ENCODE results near the gene ANKRD23. TPM values are rescaled to one million over a fixed set of nuclear protein-coding genes. Genes with fewer than 3 reads are reported as not detected.

The ANKRD23 gene
- total RNA-seq, 1 donor from 2014 or later: 6.9 TPM

DNA sequence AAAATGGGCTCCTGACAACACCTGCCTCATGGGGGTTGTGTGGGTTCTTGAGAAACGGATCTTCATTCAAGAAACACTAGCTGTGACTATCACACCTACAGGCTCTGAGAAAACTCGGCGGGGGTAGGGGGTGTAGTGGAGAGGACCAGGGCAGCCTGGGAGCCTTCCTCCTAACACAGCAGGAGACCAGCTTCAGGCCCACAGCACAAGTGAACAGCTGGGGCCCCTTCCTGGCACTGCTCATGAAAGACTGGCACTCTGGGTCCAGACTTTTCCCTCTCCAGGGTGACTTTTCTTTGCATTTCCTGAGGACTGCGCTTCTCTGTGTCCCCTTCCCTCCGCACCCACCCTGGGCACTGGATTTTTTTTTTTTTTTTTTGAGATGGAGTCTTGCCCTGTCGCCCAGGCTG, 33.2 kb upstream of the ANKRD23 start:
- DNase-seq (ENCODE audit: low spot score): no peak

DNA sequence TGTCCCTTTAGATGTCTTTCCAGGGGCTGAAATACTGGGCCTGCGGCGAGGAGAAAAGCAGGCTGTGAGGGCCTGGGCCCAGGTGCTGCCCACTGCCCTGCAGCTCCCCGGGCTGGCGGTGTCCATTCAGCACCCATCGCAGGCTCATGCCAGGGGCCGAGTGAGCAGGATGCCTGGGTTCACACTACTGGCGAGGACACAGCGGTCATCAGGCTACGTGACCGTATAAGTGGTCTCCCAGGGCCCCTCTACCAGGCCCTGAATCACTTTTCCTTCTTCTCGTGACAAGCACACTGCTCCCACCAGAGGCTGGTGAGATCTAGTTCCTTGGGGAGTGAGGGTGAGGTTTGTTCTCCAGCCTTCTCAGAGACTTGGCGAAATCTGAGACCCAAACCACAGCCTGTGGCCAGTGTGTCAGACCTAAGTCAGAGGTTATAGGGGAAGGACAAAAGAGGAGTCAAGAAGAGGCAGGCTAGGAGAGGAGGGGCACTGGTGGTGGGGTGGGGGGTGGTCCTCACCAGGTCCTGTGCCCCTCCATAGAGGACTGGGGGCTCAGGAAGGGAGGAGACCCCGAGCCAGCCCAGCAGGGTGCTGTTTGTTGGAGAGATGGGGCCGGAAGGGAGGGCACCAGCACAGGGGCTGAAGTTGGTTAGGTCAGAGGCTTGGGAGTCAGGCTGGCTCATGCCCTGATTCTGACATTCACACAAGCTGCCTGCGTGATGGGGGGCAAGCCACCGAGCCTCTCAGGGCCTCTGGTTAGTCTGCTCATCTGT, 32.6 kb upstream of the ANKRD23 start:
- DNase-seq (ENCODE audit: low spot score): no peak

DNA sequence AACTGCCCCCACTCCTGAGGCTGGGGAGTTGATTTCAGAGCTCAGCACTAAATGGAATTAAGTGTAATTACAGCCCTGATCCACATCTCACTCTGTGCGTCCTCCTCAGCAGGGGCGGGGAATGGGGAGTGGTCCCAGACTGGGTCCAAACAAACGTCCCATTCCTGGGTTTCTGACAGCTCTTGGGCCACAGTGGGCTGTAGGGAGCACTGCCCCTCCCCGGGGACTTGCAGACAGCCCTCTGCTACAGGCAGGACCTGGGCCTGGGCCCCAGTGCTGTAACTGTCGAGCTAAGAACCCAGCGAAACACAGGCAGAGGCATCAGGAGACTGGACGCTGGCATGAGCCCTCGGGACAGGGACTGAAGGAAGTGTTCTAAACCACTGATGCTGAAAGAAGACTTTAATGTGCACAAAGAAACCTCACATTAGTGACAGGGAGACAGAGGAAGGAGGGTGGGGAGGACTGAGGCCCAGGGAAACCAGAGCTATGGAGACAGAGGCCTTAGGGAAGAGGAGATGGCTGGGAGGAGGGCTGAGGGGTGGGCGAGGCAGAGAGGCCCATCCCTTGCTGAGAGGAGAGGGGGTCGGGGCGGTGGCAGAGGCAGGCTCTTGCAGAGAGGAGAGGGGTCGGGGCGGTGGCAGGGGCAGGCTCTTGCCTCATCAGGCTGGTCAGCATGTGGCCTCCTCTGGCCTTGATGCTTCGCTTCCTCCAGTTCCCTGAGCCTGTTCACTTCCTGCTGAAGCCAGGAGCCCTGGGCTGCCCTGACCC, 31.9 kb upstream of the ANKRD23 start:
- no peak for DNase-seq (ENCODE audit: low spot score)

DNA sequence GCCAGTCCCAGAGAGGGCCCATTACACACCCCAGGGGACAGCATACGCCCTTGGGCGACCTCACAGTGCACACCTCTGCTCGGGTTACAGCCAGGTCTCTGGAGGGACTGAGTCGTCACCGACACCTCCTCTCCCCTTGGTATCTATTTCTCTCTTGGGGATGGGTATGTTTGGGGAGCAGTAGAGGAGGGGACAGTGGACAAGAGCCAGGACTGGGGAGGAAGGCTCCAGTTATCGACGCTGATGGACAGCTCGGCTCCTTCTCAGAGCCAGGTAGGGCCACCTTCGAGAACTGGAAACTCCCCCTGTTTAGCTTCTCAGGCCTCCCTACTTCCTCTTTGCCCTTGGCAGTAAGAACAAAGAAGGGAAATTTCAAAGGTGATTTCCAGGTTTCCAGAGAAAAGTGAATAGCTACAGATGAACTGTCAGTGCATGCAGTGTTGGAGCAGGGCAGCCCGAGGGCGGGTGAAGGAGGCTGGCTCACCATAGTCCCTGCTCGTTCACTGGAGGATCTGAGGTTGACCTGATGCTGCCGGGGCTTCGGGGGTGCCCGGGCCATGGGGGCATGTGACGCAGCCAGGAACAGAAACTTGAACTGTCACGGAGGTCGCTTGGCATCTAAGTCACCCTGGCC, 30.5 kb upstream of the ANKRD23 start:
- no peak for DNase-seq (ENCODE audit: low spot score)

DNA sequence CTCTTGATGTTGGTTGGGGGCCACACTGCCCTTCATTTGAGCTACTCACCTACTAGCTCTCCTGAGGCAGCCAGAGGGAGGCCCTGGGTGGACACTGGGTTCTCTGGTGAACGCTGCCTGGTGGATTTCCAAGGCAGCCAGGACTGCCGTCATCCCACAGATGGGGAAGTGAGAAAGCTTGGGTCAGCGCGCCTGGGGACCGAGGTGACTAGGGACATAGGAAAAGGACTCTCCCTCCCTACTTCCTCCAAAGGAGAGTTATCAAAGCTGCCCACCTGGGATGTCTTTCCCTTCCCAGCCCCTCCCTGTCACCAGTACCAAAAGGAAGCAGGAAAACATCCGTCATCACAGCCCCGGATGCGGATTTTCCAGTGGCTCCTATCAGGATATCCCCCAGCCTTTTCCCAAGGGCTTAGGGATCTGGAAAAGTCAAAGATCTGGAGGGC, 29.9 kb upstream of the ANKRD23 start:
- DNase-seq (ENCODE audit: low spot score): no peak

DNA sequence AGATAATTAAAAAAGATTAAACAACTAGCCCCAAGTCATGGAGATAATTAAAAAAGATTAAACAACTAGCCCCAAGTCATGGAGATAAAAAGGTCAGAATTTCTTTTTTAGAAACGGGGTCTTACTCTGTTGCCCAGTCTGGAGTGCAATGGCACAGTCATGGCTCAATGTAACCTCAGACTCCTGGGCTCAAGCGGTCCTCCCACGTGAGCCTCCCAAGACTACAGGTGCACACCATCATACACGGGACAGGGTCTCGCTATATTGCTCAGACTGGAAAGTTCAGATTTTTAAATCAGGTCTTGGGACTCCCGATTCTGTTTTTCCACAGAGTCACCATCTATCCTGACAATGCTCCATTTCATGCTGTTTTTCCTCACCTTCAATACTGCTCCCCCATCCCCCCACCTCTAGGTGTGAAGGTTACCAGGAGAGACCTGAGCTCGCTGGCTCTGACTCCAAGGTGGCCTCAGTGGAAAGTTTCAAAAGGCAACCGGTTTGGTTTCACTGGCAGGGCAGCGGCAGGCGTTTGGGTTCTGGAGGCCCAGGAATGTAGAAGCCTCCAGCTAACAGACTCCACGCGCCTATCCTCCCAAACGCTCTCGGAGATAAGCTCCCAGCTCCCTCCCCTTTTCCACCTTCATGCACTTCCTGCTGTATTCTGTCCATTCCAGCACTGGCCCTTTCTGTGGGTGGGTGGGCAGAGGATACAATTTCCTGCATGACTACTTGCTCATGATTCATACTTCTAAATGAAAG, 28.9 kb upstream of the ANKRD23 start:
- DNase-seq (ENCODE audit: low spot score): no peak

DNA sequence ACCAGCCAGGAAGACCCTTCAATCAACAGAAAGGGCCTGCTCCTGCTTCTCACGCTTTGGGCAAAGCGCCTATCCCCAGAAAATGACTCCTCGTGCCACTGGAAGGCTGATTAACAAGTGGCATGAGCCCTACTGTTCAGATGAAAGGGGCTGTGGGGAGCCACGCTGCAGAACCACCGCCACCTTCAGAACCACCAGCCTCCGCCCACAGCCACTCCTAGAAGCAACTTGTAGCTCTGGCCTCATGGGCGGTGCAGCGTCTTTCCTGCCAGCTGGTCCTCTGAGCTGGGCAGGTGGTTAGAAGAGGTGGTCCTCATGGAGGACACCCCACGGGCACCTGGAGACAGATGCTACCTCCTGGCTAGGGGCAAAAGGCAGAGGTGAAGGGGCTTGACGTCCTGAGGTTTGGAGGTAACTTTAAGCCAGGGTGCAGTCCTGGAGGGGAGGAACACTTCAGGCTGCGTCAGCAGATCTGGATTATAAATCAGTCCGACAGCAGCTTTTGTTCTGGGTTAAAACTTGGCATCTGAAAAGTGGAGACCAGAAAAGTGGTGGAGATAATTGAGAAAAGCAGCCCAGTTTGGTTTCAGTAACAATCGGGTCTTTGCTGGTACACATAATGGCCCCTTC, 26.9 kb upstream of the ANKRD23 start:
- no peak for DNase-seq (ENCODE audit: low spot score)

DNA sequence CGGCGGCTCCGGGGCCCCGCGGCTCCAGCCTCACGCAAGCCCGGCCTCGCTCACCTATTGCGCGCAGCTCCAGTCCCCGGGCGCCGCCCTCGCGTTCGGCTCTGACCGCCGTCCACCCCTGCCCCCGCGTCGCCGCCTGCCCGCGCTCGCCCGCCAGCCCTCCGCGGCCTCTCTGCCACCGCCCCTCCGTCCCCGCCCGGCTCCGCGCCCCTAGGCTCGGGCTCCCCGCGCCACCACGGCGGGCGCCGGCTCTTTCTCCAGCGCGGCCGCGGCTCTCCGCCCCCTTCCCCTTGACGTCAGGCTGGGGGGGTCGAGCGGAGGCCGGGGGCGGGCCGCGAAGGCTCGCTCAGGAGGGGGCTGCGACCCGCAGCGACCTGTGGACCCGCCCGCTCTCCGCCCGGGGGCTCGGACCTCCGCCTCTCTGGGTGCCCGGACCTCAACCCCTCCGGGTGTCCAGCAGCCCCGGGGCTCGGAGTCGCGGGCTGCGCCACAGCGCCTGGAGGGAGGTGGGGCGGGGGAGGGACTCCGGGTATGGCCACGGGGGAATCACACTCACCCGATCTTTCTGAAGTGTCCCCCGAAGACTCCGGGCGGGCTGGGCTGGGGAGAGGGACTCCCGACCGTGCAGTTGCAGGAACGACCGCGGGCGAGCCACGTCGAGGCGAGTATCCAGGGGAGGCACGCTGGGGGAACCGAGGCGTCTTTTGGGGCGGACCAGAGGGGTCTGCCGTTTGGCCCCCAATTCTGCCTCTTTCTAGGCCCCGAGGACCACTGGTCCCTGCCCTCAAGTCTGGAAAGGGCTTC, 26.2 kb upstream of the ANKRD23 start, which contains the start of gene SEMA4C:
TSS of gene SEMA4C (minus strand) at position 259 of the 804 bp plus-strand sequence. CDS start 2,194 bp downstream, outside the sequence.
- peak; percentile 43 for DNase-seq (ENCODE audit: low spot score)

DNA sequence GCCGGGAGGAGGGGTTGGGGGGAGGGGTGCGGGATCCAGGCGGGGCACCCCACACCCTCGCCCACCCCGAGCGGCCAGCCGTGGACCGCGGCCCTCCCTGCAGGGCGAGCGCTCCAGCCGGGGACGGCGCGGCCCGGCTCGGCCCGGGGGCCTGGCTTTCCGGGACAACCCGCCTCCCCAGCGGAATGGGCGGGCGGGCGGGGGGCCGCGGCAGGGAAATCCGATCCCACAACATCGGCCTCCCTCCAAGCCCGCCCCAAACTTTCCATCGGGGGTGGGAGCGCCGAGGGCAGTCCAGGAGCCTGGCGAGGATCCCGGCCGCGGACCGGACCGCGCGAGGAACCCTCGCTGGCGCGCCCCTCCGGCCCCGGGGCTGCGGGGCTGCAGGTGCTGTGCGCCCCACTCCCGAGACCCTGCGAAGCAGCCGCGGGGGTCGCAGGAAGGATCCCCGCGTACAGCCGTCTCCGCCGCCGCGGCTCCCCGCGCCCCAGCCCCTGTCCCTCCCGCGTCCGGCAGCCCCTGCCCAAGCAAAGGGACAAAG, 25.5 kb upstream of the ANKRD23 start:
- peak; percentile 64 for DNase-seq (ENCODE audit: low spot score)

DNA sequence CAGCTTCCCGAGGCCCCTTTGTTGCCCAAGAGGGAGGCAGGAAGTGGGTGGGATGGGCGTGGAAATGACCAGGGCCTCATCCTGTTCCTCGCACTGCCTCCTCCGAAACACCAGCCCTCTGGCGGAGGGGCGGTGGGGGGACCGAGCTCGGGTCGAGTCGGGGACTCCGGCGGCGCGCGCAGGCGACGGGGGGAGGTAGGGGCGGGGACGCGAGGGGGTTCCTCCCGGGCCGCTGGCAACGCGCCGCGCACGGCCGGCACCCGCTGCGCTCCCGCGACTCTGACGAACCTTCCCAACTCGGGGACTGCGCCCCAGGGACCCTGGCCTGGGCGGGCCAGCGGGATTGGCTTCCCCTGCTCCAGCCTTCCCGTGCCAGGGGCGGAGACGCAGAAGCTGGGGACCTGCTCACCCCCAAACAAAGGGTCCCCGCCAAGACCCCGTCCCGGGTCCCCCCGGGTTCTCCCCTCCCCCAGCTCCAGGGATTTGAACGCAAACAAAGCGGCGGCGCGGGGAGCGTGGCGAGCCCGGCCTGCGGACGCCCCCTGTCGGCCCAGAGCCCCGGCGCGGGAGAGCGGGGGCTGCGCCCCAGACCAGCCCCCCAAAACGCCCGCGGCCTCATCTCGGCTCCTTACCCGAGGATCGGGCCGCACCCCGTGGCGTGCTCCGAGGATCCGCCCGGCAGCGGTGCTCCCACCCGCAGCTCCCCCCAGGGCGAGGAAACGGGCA, 24.9 kb upstream of the ANKRD23 start:
- peak; percentile 80 for DNase-seq (ENCODE audit: low spot score)

DNA sequence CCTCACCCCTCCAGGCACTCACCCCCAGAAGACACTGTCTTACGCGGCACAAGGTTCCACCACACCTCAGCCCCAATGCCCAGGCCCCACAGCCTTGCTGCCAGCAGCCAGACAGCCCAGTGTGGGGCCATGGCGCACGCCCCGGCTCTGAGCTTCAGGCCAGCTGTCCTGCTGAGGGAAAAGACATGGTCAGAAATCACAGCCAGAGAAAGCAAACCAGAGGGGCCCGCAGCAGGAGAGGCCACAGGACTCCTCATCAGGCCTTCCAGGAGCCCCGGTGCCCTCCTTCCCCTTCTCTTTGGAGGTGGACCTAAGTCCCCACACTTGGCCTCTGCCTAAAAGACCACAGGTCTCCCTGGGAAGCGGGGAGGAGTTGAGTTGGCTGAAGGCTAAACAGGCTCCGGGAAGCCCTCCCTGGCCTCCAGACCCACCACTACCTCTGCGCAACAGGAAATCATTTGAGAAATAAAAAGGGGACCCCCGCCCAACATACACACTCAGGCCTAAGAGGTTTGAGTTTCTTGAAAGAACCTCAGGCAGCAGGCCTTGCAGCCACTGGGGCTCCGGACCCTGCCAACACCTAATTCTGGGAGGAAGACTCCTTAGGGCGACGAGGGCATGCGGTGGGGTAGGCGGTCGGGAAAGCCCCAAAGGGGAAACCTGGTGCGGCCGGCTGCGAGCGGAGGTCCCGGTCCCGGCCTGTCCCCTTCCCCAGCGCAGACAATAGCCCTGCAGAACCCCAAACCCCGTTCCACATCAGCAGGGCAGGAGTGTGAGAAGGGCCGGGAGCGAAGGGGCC, 24.1 kb upstream of the ANKRD23 start:
- DNase-seq (ENCODE audit: low spot score): no peak

DNA sequence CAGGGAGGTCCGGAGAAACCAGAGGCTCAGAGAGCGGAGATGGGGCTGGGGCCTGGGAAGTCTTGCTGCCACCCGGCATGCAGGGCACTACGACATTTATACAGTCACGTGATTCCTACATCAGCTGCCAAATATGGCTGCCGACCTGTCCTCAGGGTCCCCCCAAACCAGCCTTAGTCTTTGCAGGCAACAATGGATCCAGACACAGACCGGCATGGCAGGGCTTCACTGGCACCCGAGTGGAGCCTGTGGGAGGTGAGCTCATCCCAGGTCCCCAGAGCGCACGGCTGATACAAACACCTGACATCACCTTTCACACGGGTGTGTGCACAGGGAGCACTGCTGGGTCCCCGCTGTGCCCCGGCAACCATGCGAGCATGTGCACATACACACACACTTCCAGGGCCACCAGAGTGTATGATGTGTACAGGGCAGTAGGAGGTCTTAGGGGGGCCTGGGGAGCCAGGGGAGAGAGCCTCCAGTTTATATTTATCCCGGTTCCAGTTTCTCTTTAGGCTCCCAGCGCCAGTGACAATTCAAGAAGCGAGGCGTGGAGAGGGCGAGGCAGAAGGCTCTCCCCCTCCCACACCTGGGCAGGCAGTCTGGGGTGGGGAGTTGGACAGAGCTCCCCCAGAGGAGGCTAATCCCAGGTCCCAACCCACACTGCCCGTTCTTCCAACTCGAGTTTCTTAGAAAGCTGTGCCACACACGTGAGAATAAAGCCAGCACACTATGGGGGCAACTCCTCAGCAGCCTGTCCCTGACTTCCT, 23.4 kb upstream of the ANKRD23 start:
- DNase-seq (ENCODE audit: low spot score): no peak

DNA sequence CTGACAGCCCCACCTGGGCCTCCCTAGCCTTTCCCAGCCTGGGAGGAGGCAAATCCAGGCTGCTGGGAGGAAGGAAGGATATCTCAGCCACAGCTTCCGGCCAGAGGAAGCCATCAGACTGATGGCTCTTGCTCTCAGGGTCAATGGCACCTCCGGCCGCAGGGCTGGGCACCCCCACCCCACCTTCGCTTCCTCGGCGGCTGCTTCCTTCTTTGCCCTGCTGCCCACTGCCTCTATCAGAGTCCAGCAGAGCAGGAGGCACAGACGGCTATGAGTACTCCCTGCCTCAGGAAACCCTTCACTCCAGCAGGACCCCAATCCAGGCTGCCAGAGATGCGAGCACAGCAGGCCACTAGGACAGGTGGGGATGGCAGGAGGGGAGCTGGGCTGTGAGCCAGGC, 22.8 kb upstream of the ANKRD23 start:
- DNase-seq (ENCODE audit: low spot score): no peak

DNA sequence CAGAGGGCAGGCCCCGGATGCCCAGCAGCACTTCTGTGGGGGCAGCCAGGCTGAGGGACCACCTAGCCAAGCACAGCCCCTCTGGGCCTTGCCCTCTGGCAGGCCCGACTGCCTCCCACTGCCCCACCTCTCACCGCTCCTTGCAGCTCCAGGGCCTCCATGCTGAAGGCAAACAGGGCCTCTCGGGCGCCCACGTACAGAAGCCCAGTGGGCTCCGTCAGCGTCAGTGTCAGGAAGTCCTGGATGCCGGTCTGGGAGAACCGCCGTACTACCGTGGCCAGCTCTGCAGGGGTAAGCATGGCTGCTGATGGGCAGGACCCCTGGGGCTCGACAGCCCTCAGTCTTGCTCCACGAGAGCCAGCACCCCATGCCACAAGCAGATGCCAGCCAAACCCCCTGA, 22.3 kb upstream of the ANKRD23 start:
- DNase-seq (ENCODE audit: low spot score): no peak

DNA sequence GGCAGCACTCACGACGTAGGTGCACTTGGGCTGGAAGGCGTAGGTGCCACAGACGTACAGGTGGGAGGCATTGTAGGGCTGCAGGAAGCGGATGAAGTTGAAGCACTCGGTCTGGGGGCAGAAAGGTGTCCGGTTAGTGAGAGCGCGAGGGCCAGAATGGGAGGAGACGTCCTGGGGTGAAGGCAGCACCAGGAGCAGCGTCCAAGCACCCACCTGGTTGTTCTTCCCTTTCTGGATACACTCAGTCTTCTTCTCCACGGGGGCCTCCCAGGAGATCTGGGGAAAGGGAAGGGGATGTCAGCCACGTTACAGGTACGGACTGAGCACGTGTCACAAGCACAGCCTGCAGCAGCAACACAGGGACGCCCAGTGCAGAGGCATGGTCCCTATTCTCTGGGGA, 21.8 kb upstream of the ANKRD23 start:
- DNase-seq (ENCODE audit: low spot score): no peak

DNA sequence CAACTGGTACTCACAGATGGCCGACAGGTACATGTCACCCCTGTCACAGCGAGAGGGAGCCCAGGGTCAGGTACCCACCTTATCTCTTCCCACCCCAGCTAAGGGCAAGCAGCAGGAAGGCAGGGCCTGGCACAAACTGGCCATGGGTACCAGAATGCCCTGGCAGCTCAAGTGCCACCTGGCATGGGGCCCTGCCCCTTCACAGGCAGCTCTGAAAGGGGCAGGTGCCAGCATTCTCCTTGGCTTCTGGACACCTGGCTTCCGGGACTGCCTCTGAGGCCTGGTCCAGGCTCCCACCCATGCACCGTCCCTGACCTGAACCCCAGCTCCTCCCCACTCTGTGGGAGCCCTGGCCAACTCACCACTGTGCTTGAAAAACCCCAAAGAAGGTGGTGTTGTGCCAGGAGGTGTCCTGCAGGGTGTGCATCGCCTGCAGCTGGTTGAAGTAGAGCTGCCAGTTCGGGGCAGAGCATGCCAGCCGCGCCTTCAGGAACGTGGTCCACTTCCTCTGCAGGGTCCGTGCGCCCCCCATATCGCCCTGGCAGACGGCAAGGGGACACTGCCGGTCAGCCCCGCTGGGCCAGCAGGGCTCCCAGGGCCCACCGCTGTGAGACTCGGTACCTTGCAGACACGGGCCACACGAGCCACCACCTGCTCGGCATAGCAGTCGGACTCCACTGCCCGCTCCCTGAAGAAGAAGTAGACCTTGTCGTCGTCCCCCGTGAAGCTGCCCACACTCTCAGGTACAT, 20.7 kb upstream of the ANKRD23 start:
- DNase-seq (ENCODE audit: low spot score): no peak
